B cell (primary cell): ENCODE results near the gene PEA15. TPM values are rescaled to one million over a fixed set of nuclear protein-coding genes. Genes with fewer than 3 reads are reported as not detected.

ENCODE experiments used
- ATAC-seq: fragments of 200-7000 bp; cut with Tn5 transposase; one replicate; pipeline ENCODE4 v1.10.0; 2021; ENCODE audit warnings: low read depth, mild to moderate bottlenecking, moderate number of reproducible peaks, moderate library complexity
- CTCF ChIA-PET: fragments of 350-600 bp; sonication (Branson Sonifier 250); formaldehyde crosslinking; loops from one replicate; lab custom pipeline; 2021; ENCODE audit warnings: antibody characterized with exemption, inconsistent platforms; lab: Charles Lee
- POLR2A ChIA-PET: fragments of 350-600 bp; sonication (Branson Sonifier 250); formaldehyde crosslinking; loops from one replicate; lab custom pipeline; 2021; ENCODE audit warnings: antibody characterized with exemption; lab: Charles Lee
- DNase-seq: peaks from one replicate; pipeline ENCODE4 v3.0.0; 2013
- H2AFZ ChIP-seq: 2 replicates; pipeline ENCODE4 v1.6.1; 2012; ENCODE audit warnings: mild to moderate bottlenecking, low read depth, low read length; ENCODE audit not compliant: insufficient read depth, poor library complexity, severe bottlenecking
- H3K27ac ChIP-seq, 2 donors: 1 replicate in 1 of 2; 2 replicates in 1 of 2; pipeline ENCODE4 v1.5.1; 2012 to 2013; ENCODE audit warnings: low read length in 2 of 2, mild to moderate bottlenecking in 2 of 2, moderate library complexity in 1 of 2
- H3K27me3 ChIP-seq, 4 experiments: fragments of 200-600 bp in 1 of 4; sonication (generic) in 1 of 4; replicated peaks in 1 of 4; 1 replicate in 2 of 4; 2 replicates in 2 of 4; pipeline versions ENCODE4 v1.6.1 to v1.7.0; 2013 to 2016; ENCODE audit warnings: low read length in 3 of 4, mild to moderate bottlenecking in 2 of 4, mixed read lengths in 1 of 4, moderate library complexity in 1 of 4; ENCODE audit not compliant: insufficient read depth in 4 of 4, control insufficient read depth in 3 of 4; ENCODE audit errors: control extremely low read depth in 1 of 4
- H3K36me3 ChIP-seq, 2 experiments: replicated peaks in 1 of 2; 1 replicate in 1 of 2; 2 replicates in 1 of 2; pipeline versions ENCODE4 v1.6.1 to v1.7.1; 2013; ENCODE audit warnings: low read length in 1 of 2; ENCODE audit not compliant: insufficient read depth in 2 of 2, control insufficient read depth in 1 of 2; ENCODE audit errors: control extremely low read depth in 1 of 2, extremely low read depth in 1 of 2
- H3K4me1 ChIP-seq, 2 donors: fragments of 200-600 bp in 1 of 2; sonication (generic) in 1 of 2; 1 replicate in 1 of 2; 2 replicates in 1 of 2; pipeline versions ENCODE4 v1.5.1 to v1.6.1; 2013 to 2017; ENCODE audit warnings: low read length in 2 of 2; ENCODE audit not compliant: control insufficient read depth in 2 of 2, insufficient read depth in 2 of 2
- H3K4me2 ChIP-seq: replicated peaks from 2 replicates; pipeline ENCODE3; 2012; ENCODE audit warnings: mild to moderate bottlenecking, low read depth, low read length; ENCODE audit not compliant: poor library complexity, severe bottlenecking
- H3K4me3 ChIP-seq, 5 experiments: fragments of 200-600 bp in 1 of 5; sonication (generic) in 1 of 5; 1 replicate in 3 of 5; 2 replicates in 2 of 5; pipeline versions ENCODE4 v1.5.1 to v1.7.0; 2011 to 2016; ENCODE audit warnings: low read length in 4 of 5, mild to moderate bottlenecking in 4 of 5, low read depth in 2 of 5, control low read depth in 1 of 5, moderate library complexity in 1 of 5; ENCODE audit not compliant: insufficient read depth in 1 of 5; ENCODE audit errors: control extremely low read depth in 1 of 5, extremely low read depth in 1 of 5
- H3K79me2 ChIP-seq: fragments of 200-600 bp; sonication (generic); one replicate; pipeline ENCODE4 v1.6.0; 2016; ENCODE audit warnings: low read length; ENCODE audit not compliant: control insufficient read depth, insufficient read depth
- H3K9ac ChIP-seq: fragments of 200-600 bp; sonication (generic); 2 replicates; pipeline ENCODE4 v1.6.1; 2017; ENCODE audit warnings: mild to moderate bottlenecking, low read length, moderate library complexity
- H3K9me3 ChIP-seq, 3 donors: one replicate each; pipeline versions ENCODE4 v1.6.1 to v1.7.1; 2013; ENCODE audit warnings: low read length in 2 of 3; ENCODE audit not compliant: control insufficient read depth in 2 of 3, insufficient read depth in 1 of 3; ENCODE audit errors: control extremely low read depth in 1 of 3
- H4K20me1 ChIP-seq: 2 replicates; pipeline ENCODE4 v1.6.0; 2012; ENCODE audit warnings: mild to moderate bottlenecking, low read length; ENCODE audit not compliant: insufficient read depth, control insufficient read depth, poor library complexity, severe bottlenecking
- H3K27ac Mint-ChIP-seq: one replicate; pipeline ENCODE4 v1.8.0; 2021; ENCODE audit warnings: mixed read lengths
- H3K27me3 Mint-ChIP-seq: one replicate; pipeline ENCODE4 v1.8.0; 2021; ENCODE audit warnings: mixed read lengths
- H3K4me1 Mint-ChIP-seq: one replicate; pipeline ENCODE4 v1.8.0; 2021; ENCODE audit warnings: mixed read lengths
- H3K4me3 Mint-ChIP-seq: one replicate; pipeline ENCODE4 v1.8.0; 2021; ENCODE audit warnings: mixed read lengths
- H3K9me3 Mint-ChIP-seq: one replicate; pipeline ENCODE4 v1.8.0; 2022; ENCODE audit warnings: mixed read lengths; ENCODE audit not compliant: insufficient read depth
- CTCF ChIP-seq: fragments of 200-600 bp; IDR thresholded peaks from one replicate; pipeline ENCODE4 v1.8.0; 2022; ENCODE audit warnings: antibody characterized with exemption, mild to moderate bottlenecking
- EZH2 ChIP-seq: IDR thresholded peaks from 2 replicates; pipeline ENCODE4 v1.6.1; 2012; ENCODE audit warnings: borderline replicate concordance, low read depth, mild to moderate bottlenecking, moderate library complexity, low read length; ENCODE audit not compliant: insufficient read depth, poor library complexity, severe bottlenecking
- WGBS: methylation state at CpG from one replicate; pipeline ENCODE4 v1.1.5; 2013; ENCODE audit warnings: missing lambda C conversion rate; ENCODE audit not compliant: insufficient coverage; 5-methylcytosine and 5-hydroxymethylcytosine counted together
- intact Hi-C: fragments of 100-400 bp; cut with micrococcal nuclease; formaldehyde crosslinking; loops from one replicate; pipeline ENCODE4 v1.10.0; 2022
- polyA plus RNA-seq: library from polyadenylated mRNA; depleted of rRNA; stranded (reverse); fragments of >200 nt; gene quantifications from 2 replicates; pipeline ENCODE4 v1.2.3, GENCODE V29; 2012
- total RNA-seq, 2 donors: library from RNA; stranded (reverse); fragments of 120-200 nt in 1 of 2; gene quantifications; 1 replicate in 1 of 2; 2 replicates in 1 of 2; pipeline versions ENCODE4 v1.2.3 to v1.2.4, GENCODE V29; 2013 to 2022

PEA15 gene
- total and polyA plus RNA-seq, 2 donors (not counting 1 experiment from before 2014, with no cell fraction given) = 81.7 to 91.4 TPM

- no peaks in the 10 kb centered on the region for H3K4me1 ChIP-seq
- no peak overlapping the region for H3K4me3 Mint-ChIP-seq
- no peak overlapping the region for H3K4me3 ChIP-seq
- H3K9ac ChIP-seq = no peak overlapping the region
- ATAC-seq (peak; percentile 95), DNase-seq (peak; percentile 73)
- ChIA-PET CTCF (interaction anchor here (0.6 to 7.9 kb wide), 42 partner anchors 8 to 238 kb away, joined by 3 to 127 read pairs (median 6); partner anchors contain the start of genes CASQ1, DCAF8, IGSF8 and PEA15), POLR2A (interaction anchor here (0.6 to 1.5 kb wide), 5 partner anchors 11 to 154 kb away, joined by 3 to 8 read pairs (median 3); partner anchors contain the start of genes DCAF8 and IGSF8)
- H3K4me1 Mint-ChIP-seq = peaks cover 10% of the 10 kb centered on the region
- no peaks in the 10 kb centered on the region for H3K27me3 Mint-ChIP-seq
- 88% methylated on average over 2 of the region's 5 CpGs for WGBS
- H3K36me3 ChIP-seq = peaks cover 2 to 16% of the 10 kb centered on the region in 2 experiments
- TF ChIP-seq CTCF (peak; percentile 85), EZH2 (no peak)
- H2AFZ ChIP-seq = no peak overlapping the region
- H3K9me3 Mint-ChIP-seq = no peaks in the 10 kb centered on the region
- intact Hi-C loops = loop anchor here (1.0 to 5.0 kb wide), 3 partner anchors 59 to 315 kb away; no protein-coding TSS in a partner anchor
- peaks cover 19% of the 10 kb centered on the region for H4K20me1 ChIP-seq
- H3K9me3 ChIP-seq = no peaks in the 10 kb centered on the region
- H3K4me2 ChIP-seq = no peak overlapping the region
- H3K27ac ChIP-seq = peak overlapping the region in 1 of 2 donors; percentile 3
- H3K27me3 ChIP-seq = no peaks in the 10 kb centered on the region
- H3K27ac Mint-ChIP-seq = no peak overlapping the region
- peaks cover 43% of the 10 kb centered on the region for H3K79me2 ChIP-seq
Observed at GRCh38 chr1:160251687-160252526, 46.7 kb downstream of the PEA15 start.
